NB4 (cell line): ENCODE results near the gene TCF7L2.

Experiments used
- POLR2A ChIP-seq: IDR thresholded peaks from 2 replicates; pipeline ENCODE4 v1.6.1; 2011; ENCODE audit warnings: mild to moderate bottlenecking; ENCODE audit not compliant: insufficient read length; ENCODE audit errors: extremely low read depth
- TF ChIP-seq, protein P1 (sequence below): IDR thresholded peaks from one replicate; pipeline ENCODE4 v1.5.1; 2012; ENCODE audit warnings: low read depth, low read length

DNA sequence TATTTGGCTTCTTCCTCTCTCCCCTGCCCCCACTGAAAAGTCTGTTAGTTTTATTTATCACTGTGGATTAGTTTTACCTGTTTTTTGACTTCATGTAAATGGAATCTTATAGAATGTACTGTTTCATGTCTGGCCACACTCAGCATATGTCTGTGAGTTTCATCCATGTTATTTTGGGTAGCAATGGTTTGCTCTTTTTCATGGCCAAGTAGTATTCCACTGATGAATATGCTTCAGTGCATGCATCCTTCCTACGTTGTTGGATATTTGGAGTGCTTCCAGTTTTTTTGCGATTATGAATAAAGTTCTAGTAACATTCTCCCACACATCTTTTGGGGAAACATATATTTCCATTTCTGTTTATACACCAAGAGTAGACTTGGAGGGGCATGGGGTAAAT lies 19.1 kb downstream of the TCF7L2 start:
- TF ChIP-seq, protein P1, sequence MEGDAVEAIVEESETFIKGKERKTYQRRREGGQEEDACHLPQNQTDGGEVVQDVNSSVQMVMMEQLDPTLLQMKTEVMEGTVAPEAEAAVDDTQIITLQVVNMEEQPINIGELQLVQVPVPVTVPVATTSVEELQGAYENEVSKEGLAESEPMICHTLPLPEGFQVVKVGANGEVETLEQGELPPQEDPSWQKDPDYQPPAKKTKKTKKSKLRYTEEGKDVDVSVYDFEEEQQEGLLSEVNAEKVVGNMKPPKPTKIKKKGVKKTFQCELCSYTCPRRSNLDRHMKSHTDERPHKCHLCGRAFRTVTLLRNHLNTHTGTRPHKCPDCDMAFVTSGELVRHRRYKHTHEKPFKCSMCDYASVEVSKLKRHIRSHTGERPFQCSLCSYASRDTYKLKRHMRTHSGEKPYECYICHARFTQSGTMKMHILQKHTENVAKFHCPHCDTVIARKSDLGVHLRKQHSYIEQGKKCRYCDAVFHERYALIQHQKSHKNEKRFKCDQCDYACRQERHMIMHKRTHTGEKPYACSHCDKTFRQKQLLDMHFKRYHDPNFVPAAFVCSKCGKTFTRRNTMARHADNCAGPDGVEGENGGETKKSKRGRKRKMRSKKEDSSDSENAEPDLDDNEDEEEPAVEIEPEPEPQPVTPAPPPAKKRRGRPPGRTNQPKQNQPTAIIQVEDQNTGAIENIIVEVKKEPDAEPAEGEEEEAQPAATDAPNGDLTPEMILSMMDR, result no peak
- TF ChIP-seq POLR2A, result no peak
